ENCODE results near the gene CNOT8.
"Not testable (repeated sequence)": the region's sequence is repeated elsewhere in the genome, so short reads cannot be mapped to it uniquely, and the experiment has no call there.

CNOT8 gene

GRCh38 chr5:154815684-154816247 lies 42.7 kb upstream of the CNOT8 start:
- FAIRE-seq (no peak), DNase-seq (ENCODE audit: insufficient read length, low spot score) (no peak)
- TF ChIP-seq, protein P1, sequence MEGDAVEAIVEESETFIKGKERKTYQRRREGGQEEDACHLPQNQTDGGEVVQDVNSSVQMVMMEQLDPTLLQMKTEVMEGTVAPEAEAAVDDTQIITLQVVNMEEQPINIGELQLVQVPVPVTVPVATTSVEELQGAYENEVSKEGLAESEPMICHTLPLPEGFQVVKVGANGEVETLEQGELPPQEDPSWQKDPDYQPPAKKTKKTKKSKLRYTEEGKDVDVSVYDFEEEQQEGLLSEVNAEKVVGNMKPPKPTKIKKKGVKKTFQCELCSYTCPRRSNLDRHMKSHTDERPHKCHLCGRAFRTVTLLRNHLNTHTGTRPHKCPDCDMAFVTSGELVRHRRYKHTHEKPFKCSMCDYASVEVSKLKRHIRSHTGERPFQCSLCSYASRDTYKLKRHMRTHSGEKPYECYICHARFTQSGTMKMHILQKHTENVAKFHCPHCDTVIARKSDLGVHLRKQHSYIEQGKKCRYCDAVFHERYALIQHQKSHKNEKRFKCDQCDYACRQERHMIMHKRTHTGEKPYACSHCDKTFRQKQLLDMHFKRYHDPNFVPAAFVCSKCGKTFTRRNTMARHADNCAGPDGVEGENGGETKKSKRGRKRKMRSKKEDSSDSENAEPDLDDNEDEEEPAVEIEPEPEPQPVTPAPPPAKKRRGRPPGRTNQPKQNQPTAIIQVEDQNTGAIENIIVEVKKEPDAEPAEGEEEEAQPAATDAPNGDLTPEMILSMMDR (IDR thresholded peaks at IDR 0.05; ENCODE audit: insufficient read depth, missing control alignments), result no peak

- FAIRE-seq (no peak), DNase-seq (ENCODE audit: insufficient read length, low spot score) (no peak)
- TF ChIP-seq, protein P1 (IDR thresholded peaks at IDR 0.05; ENCODE audit: insufficient read depth, missing control alignments), result no peak
Measured at GRCh38 chr5:154816891-154817492, 41.4 kb upstream of the CNOT8 start.

- TF ChIP-seq, protein P1 (IDR thresholded peaks at IDR 0.05; ENCODE audit: insufficient read depth, missing control alignments), result no peak
- FAIRE-seq, result no peak
Measured at GRCh38 chr5:154817815-154818214, 40.6 kb upstream of the CNOT8 start.

DNA sequence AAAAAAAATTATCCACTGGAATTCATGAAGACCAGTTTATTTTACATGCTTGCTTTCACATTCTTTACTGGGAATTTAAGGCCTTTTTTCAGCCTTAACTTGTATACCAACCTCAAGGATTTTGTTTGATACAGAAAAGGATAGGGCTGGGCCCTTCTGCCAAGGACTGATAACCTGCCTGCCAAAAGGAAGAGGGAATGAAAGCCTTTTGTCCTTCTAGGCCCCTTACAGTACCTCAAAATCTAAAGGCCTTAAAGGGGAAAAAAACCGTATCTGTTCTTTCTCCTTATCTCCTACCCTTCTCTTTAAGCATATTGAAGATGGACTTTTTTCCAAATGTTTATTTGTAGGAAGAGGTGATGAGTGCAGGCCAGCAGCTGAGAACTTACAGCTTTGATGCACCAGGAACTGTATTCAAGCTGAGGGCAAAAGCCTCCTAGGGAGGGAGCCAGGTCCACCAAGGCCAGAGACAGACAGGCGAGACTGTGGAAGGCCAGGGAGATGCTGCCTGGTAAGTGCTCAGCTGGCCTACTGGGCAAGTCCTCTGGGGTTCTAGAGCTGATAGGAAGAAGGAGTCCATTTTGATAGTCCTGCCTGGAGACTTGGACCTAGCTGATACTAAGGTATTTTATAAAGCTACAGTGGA lies 39.8 kb upstream of the CNOT8 start:
- DNase-seq (ENCODE audit: insufficient read length, low spot score) (no peak), FAIRE-seq (no peak)
- TF ChIP-seq, protein P1 (IDR thresholded peaks at IDR 0.05; ENCODE audit: insufficient read depth, missing control alignments), result no peak

More at GRCh38 chr5:154817815-154818214, 40.6 kb upstream of the CNOT8 start:
- DNase-seq (ENCODE audit: insufficient read length, low spot score), result no peak

- FAIRE-seq (no peak), DNase-seq (ENCODE audit: insufficient read length, low spot score) (no peak)
- TF ChIP-seq, protein P1 (IDR thresholded peaks at IDR 0.05; ENCODE audit: insufficient read depth, missing control alignments), result no peak
Measured at GRCh38 chr5:154819546-154819945, 38.9 kb upstream of the CNOT8 start.

GRCh38 chr5:154820383-154820782 lies 38.0 kb upstream of the CNOT8 start:
- DNase-seq (ENCODE audit: insufficient read length, low spot score) (no peak), FAIRE-seq (no peak)
- TF ChIP-seq, protein P1 (IDR thresholded peaks at IDR 0.05; ENCODE audit: insufficient read depth, missing control alignments), result no peak

- not testable (repeated sequence) for FAIRE-seq; DNase-seq (ENCODE audit: insufficient read length, low spot score)
Measured at GRCh38 chr5:154822896-154823295, 35.5 kb upstream of the CNOT8 start.

Data from D721Med (cell line).